AG08396 (cell line): ENCODE measurements around the gene LGALS3BP.

Experiments
- DNase-seq: peaks from one replicate; pipeline ENCODE4 v3.0.0; 2012; ENCODE audit warnings: low spot score, mixed read lengths

The LGALS3BP gene

DNA sequence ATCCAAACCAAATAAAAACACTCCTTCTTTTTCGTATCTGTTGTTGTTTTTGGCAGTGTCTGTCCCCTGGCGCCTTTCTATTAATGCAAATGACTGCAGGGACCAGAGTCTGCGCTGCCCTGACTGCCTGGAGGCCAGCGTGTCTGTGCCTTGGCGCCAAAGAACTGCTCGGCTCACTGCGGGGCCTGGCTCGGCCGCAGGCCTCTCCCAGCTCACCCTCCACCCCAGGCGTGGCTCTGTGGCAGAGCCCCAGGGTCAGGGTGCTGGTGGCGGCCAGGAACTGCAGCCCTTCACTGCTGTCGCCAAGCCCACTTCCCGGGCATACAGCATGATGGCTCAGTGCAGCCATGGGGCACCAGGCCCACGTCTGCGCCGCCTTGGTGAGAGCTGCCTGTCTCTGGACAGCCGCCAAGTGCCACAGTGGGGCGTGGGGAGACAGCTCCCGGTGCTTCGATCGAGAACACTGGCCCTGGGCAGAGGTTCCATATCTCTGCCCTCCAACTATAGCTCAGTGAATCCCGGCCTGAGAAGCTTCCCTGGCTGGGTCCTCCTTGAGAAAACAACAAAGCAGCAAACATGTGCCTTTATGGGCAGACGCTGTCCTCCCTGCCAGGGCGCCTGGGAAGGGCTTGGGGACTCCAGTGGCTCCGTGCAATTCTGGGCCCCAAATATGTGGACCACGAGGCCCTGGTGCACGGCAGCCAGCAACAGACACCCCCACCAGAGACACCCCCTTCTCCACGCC lies 18.8 kb upstream of the LGALS3BP start:
- DNase-seq: no peak

GRCh38 chr17:78997881-78998280 lies 18.2 kb upstream of the LGALS3BP start:
- DNase-seq: no peak

DNA sequence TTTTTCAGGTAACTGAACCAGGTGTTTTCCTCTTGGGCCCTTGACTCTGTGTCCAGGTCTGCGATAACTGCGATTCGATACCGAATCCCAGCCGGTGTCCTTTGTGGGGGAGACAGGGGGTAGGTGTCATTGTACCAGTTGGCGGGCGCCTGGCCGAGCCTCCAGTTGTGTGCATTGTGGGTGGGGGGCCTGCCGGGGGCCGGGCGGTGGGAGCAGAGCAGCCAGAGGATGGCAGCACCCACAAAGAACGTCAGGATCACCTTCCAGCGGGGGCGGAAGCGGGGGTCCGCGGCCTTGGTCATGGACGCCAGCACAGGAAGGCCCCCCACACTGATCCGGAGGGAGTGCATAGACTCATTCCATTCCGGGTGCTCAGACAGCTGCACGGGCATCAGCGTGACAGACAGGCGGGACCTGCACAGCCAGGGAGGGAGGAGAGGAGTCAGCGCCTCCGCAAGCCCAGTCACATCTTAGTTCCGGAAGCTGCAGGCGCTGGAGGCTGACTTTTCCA lies 17.6 kb upstream of the LGALS3BP start:
- peak; percentile 20 for DNase-seq

DNA sequence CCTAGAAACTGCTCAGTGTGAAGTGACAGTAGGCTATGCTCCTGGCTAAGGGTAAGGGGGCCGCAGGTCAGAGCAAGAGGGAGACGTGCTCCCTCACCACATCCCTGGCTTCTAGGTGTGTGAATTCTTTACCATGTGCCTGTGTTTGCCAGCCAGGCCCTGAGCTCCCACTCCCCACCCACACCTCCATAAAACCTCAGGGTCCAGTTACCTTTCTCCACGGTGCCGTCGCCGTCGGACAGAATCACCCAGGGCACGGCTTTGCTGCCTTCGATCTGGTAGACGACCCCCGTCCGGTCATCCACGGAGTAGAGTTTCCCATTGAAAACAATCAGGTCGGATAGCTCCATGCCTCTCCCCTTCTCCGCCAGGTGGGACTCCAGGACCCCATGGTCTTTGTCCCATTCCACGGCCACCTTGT lies 17.1 kb upstream of the LGALS3BP start:
- no peak for DNase-seq

DNA sequence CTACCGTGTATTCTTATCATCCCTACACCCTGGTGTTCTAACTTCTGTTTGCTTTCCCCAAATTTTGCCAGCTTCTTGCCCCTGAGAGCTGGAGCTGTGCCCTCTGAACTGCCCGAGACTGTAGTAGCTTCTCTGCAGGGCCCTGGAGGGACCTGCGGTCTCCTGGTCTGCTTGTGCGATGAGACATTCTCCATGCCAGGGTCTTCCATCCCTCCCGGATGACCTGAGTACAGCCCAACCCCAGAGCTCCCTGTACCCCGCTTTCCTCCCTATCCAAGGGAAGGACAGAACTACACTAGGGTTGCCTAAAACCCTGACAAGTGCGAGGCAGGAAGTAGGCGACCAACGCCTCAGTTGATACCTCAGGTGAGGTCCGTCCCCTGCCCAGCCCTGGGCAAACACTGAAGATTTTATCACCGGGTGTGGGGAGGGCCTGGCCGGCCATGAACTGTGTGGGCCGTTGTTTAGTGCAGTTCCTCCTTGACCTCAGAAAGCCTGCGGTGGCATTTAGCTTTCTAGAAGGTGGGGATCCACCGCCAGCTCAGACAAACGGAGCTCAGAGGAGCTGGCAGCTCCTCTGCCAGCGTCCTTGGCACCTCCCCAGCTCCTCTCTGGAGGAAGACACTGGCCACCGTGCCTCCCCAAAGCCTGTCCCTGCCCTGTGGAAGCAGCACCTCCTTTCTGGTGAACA lies 16.2 kb upstream of the LGALS3BP start:
- peak; percentile 19 for DNase-seq

DNA sequence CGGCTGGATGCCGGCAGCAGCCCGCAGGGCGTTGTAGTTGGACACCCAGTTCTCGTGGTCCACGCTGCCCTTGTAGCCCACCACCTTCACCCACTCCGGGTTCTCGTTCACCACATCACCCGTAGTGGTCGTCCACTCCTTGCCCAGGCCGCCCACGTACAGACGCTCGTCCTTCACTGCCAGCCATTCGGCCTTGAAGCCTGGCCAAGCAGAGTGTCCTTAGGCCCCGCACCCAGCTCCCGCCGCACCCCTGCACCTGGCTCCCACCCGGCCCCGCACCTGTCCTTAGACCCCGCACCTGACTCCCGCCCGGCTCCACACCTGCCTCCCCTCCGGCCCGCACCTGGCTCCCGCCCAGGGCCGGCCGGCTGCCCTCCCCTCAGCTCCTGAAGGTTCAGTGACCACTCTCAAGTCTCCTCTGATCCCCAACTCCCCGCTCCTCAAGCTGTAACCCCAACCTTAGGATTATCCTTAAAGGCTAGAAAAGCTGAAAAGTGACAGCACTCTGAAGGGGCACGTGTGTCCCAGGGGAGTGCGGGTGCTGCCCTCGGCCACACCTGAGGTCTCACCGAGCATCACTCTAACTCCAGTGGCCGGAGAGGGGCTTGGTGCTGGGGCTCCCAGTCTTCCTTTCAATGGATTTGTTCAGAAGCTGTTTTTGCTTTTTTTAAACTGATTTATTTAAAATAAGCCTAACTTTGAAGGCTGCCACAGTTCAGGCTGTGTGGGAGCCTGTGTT lies 15.5 kb upstream of the LGALS3BP start:
- peak; percentile 13 for DNase-seq

GRCh38 chr17:78993981-78994671 lies 14.4 kb upstream of the LGALS3BP start:
- DNase-seq: peak; percentile 20

- DNase-seq: peak; percentile 82
Observed at GRCh38 chr17:78993241-78993956, 13.7 kb upstream of the LGALS3BP start.

GRCh38 chr17:78992542-78993212 lies 13.0 kb upstream of the LGALS3BP start:
- DNase-seq: no peak

GRCh38 chr17:78991906-78992532 lies 12.3 kb upstream of the LGALS3BP start:
- no peak for DNase-seq

GRCh38 chr17:78991017-78991738 lies 11.5 kb upstream of the LGALS3BP start:
- no peak for DNase-seq

DNA sequence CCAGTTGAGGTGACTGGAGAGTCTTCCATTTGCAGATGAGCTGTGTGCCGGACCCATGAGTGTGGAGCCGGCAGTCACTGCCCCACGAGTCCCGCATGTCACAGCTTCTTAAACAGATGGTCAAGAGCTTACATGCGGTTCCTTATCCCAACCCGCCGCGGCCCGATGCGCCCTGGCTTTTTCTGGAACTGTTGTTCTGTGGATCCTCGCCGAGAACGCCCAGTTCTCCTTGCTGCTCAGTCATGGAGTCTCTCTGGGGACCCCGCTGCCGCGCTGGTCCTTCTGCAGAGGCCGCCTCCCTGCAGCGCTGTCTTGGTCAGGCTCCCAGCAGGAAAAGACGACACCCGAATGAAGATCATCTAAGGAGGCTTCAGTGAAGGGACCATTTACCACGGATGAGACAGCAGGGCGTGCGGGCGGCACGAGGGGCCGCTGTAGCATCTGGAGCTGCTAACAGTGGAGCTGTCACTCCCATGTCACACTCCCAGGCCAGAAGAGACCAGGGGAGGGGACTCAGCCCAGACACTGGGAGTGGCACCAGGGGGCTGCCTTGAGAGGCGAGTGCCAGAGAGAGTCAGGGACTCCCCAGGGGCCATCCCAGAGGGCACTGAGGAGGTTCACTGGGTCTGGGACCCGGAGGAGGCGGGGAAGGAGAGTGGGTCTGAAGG lies 10.8 kb upstream of the LGALS3BP start:
- no peak for DNase-seq

- no peak for DNase-seq
Observed at GRCh38 chr17:78988152-78988551, 8.4 kb upstream of the LGALS3BP start.

DNA sequence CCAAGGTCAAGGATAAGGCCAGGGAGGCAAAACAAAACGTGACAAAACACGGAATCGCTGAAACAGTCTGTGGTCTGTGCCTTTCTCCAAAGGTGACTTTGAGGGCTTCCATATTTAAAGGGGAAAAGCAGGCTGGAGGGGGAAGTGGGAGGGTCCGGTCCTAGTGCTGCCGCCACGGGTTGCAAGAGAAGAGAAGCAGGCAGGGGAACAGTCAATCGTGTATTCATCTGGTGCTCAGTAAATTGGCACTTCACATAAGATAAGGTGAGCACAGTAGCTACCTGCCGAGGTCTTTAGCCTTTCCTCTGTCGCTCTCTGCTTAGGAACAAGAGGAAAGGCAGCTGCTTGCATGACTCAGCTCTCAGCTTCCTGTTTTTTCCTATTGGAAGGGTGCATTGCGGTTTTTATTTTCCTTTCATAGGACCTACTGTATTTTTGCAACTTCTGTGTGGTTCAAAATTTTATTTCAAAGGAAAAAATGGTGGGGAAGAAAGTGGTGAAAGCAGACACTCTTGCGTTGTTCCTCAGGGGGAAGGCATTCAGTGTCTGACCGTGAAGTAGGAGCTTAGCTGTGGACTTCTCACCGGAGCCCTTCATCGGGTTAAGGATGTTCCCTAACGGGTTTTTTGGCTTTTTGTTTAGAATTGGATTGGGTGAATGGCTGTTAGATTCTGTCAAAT lies 7.1 kb upstream of the LGALS3BP start:
- DNase-seq: no peak

DNA sequence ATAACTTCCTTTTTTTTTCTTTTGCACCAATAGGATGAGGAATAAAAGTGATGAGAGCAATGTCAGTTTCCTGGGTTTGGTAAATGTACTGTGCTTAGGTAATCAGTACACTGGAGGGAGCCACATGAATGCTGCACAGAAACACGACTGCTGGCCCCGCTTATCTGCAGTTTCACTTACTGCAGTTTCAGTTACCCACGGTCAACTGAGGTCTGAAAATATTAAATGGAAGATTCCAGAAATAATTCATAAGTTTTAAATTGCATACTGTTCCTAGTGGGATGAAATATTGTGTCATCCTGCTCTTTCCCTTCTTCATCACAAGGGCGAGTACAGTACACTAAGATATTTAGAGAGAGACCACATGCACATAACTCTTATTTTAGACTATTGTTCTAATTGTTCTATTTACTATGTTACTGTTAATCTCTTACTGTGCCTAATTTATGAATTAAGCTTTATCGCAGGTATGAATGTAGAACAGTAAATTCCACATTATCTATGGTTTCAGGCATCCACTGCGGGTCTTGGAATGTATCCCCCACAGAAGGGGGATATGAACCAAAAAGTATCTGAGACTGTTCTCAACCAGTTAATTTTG lies 6.4 kb upstream of the LGALS3BP start:
- DNase-seq: no peak

DNA sequence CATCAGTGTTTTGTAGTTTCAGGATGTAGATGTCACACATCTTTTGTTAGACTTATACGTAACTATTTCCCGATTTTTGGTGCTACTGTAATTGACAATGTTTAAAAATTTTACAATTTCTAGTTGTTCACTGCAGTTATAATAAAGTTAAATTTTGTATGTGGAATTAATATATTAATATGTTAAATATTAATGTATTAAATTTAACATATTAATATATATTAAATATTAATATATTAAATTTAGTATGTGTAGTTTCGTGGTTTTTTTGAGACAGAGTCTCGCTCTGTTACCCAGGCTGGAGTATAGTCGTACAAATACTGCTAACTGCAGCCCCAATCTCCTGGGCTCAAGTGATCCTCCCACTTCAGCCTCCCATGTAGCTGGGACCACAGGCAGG lies 5.7 kb upstream of the LGALS3BP start:
- no peak for DNase-seq

DNA sequence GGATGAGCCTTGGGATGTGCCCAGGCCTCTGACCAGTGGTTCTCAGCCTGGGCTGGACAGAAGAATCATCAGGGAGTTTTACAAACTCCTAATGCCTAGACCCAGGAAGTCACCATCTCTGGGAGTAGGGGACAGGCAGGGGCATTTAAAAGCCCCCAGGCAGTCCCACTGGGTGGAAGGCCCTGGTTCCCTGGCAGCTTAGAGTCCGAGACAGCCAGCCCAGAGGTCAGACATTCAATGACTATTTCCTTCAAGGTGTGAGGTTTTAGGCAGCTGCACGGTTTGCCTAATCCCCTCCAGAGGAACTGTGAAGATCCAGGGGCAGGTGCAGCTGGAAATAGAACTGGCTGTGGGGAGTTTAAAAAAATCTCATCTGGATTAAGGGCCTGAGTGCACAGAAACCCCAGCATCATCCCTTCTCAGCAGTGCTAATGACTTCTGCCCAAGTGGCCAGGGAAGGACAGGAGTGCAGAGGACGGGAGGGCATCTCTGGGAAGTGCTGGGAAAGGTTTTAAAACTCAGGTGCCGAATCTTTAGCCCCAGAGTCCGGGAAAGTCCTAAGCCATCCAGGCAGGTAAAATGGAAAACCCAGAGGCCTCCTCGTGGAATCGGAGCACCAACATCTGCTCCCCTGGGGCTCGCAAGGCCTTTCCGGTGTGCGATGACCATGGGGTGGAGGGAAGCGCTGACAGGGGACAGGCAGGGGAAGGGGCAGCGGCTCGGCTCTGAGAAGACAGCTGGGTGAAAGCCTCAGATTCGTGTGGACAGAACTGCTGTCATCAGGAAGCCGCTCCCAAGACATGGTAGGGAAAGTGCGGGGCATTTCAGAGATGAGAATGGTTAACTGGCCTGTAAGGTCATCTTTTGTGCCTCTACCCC lies 1.5 kb upstream of the LGALS3BP start:
- DNase-seq: no peak
